ENCODE data around the gene APBA1.
A peak's percentile ranks its signal among the peaks of the same experiment; 100 is the strongest.

The APBA1 gene

DNA sequence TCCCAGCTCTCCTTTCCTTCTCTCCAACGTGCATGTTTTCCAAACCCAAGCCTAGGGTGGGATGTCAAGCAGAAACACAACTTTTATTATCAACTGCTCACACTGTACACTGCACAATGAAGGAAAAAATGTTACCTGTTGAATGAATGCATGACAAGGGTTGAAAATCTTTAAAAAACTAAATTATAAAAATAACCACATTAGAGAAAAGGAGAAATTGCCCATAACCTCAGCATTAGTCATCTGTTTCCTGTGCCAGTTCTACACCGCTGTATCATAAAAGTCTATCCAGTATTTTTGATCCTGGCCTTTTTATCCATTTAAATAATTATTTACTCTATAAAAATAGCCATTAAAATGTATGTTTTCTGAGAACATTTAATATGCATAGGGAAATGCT, 101.1 kb downstream of the APBA1 start:
- DNase-seq (ENCODE audit: extremely low read depth, low read depth): no peak
- TF ChIP-seq, protein P1, sequence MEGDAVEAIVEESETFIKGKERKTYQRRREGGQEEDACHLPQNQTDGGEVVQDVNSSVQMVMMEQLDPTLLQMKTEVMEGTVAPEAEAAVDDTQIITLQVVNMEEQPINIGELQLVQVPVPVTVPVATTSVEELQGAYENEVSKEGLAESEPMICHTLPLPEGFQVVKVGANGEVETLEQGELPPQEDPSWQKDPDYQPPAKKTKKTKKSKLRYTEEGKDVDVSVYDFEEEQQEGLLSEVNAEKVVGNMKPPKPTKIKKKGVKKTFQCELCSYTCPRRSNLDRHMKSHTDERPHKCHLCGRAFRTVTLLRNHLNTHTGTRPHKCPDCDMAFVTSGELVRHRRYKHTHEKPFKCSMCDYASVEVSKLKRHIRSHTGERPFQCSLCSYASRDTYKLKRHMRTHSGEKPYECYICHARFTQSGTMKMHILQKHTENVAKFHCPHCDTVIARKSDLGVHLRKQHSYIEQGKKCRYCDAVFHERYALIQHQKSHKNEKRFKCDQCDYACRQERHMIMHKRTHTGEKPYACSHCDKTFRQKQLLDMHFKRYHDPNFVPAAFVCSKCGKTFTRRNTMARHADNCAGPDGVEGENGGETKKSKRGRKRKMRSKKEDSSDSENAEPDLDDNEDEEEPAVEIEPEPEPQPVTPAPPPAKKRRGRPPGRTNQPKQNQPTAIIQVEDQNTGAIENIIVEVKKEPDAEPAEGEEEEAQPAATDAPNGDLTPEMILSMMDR (IDR thresholded peaks at IDR 0.05; ENCODE audit: low read depth, low read length): no peak

DNA sequence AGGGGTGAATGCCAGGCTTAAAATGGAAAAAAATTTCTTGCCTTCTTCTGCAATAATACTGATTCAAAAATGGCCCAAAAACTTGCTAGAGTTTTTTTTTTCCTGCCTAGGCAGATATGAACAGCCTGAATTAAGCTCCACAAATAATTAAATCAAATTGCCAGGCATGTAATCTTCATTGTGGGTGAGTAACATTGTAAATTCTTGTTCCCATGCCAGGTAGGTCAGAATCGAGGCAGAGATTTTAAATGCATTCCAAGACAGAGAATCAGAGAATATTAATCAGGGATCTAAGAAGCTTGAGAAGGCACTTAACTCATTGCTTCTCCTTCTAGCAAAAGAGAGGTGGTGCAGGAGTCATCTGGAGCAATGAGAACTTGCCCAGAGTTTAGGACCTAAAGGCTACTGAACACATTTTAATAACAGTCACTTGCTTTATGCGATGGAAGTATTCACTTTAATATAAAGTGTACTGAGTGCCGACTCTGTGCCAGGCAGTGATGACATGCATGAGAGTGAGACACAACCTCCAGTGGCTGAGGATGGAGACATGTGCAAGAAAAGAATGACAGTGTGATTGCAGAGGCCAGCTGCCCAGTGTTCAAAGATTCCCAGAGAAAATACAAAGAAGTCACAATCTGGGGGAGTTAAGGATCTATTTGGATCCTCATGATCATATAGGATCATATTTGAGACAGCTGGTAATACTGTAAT, 102.3 kb downstream of the APBA1 start:
- DNase-seq (ENCODE audit: extremely low read depth, low read depth): peak; percentile 44

DNA sequence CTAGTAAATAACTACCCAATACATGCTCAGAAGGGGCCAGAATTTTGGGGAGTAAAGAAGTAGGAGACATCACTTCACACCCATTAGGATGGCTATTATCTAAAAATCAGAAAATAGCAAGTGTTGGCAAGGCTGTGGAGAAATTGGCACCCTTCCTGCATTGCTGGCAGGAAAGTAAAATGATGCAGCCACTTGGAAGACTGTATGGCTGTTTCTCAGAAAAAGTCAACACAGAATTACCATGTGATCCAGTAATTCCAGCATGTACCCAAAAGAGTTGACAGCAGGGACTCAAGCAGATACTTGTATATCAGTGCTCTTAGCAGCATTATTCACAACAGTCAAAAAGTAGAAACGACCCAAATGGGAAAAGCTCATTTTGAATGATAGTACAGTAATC, 107.6 kb downstream of the APBA1 start:
- TF ChIP-seq, protein P1 (IDR thresholded peaks at IDR 0.05; ENCODE audit: low read depth, low read length): no peak
- no peak for DNase-seq (ENCODE audit: extremely low read depth, low read depth)

More for the DNA sequence above, 102.3 kb downstream of the APBA1 start:
- TF ChIP-seq, protein P1 (IDR thresholded peaks at IDR 0.05; ENCODE audit: low read depth, low read length): no peak

DNA sequence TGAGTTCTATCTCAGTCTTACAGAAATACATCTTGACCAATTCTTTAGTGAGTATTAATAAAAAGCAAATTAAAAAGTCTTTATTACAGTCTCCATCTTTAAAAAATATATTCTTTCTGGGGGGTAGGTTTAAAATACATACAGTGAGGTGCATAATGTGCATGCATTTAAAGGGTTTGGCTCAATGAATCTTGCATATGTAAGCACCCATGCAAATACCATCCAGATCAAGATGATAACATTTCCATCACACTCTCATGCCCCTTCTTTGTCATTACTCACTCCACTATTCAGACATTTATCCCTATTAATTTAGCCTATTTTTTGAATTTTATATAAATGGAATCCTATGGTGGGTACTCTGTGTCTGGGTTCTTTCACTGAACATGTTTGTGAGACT, 113.0 kb downstream of the APBA1 start:
- DNase-seq (ENCODE audit: extremely low read depth, low read depth): no peak
- TF ChIP-seq, protein P1 (IDR thresholded peaks at IDR 0.05; ENCODE audit: low read depth, low read length): no peak

DNA sequence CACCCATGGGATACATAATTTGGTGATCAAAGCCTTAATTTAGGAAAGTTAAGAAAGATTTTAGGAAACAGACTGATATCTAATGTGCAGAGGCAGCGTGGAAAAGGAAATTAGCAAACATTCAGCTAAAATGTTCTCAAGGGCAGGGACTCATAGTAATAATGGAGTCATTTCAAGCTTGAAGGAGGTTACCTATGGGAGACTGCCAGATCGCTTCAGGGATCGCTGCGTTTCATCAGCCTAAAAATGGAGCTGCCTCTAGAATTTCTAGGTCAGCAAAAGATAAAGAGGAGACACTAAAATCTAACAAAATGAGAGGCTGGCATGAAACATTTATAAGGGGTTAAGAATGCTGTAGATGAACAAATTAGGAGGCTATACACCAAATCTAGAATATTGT, 115.5 kb downstream of the APBA1 start:
- no peak for DNase-seq (ENCODE audit: extremely low read depth, low read depth)
- TF ChIP-seq, protein P1 (IDR thresholded peaks at IDR 0.05; ENCODE audit: low read depth, low read length): no peak

DNA sequence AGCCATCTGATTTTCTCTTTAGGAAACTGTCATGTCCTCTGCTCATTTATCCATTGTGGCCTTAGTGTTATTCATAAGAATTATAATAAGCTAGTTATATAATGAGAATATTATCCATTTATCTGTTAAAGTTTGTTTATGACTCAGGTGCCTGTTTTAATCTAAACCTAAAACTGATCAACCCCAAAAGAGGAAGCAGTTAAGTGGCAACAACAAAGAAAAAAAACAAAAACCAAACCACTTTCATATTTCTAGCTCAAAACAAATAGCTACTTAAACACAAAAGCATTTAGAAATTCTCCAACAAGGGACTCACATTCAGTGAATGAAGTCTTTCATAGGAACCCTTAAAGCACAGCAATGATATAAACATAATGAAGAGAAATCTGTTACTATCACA, 116.4 kb downstream of the APBA1 start:
- no peak for DNase-seq (ENCODE audit: extremely low read depth, low read depth)

DNA sequence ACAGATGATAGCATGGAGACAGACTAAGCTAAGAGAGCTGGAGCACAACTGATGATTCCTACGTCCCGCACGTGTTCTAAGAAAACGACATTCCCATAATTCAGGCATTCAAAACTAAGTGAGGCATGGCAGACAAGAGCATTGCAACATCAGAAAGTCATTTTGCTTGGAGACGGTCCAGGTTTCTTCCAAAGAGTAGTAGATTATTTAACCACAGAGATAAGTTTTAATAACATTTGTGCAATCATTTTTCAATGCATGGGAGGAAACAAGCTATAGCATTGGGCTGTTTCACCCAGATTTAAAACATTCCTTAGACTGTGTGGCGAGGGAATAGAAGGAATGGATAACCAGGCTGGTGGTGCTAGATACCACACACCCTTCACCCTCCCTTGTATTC, 117.2 kb downstream of the APBA1 start:
- DNase-seq (ENCODE audit: extremely low read depth, low read depth): peak; percentile 71
- TF ChIP-seq, protein P1 (IDR thresholded peaks at IDR 0.05; ENCODE audit: low read depth, low read length): no peak

More for the DNA sequence above, 116.4 kb downstream of the APBA1 start:
- TF ChIP-seq, protein P1 (IDR thresholded peaks at IDR 0.05; ENCODE audit: low read depth, low read length): no peak

All from AG09319 (cell line).